HG03354 (cell line): ENCODE data around the gene GPATCH2L.

Experiments
- ATAC-seq: cut with Tn5 transposase; IDR thresholded peaks from one replicate; pipeline ENCODE4 v1.9.1; 2021; ENCODE audit warnings: mild to moderate bottlenecking; ENCODE audit not compliant: unreplicated experiment, poor library complexity, severe bottlenecking

The GPATCH2L gene

DNA sequence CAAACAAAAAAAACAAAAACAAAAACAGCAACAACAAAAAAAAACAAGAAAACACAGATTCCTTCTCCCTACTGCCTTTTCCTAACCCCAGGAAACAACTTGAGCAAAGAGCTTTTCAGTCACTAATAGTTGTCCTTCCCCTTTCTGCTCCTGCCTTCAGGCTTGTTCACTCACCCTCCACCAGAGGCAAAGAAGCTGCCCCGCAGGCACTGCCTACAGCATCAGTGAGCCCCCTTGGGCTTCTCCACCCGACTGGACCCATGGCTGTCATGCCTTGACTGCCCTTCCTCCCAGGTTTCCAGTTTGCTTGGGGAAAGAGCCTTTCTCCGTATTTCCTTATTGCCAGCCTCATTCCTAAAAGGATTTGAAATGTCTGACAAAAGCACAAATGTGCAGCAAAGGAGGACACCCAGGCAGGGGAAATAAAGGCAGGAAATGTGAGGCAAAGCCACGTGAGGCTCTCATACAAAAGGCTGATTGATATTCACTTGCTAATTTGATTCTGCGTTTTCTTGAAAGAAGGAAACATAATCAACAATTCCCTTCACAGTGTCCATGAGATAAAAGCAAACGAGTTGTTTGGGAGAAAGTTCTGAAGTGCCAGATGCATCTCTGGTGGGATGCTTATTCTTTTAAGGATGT, 85.7 kb downstream of the GPATCH2L start:
- ATAC-seq: no peak

DNA sequence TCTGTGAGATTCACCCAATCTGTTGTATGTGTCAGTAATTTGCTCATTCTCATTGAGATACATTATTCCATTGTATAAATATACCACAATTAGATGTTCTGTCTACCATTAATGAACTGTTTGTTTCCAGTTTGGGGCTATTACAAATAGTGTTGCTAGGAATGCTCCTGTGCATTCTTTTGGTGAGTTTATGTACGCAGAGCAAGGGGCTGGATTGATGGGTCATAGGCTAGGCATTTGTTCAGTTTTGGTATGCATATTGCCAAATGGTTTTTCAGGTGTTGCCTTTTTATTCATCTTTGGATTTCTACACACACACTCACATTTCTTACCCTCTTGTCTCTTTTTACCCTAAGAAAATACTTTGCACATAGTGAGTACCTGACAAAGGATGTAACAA, 93.4 kb downstream of the GPATCH2L start:
- no peak for ATAC-seq

DNA sequence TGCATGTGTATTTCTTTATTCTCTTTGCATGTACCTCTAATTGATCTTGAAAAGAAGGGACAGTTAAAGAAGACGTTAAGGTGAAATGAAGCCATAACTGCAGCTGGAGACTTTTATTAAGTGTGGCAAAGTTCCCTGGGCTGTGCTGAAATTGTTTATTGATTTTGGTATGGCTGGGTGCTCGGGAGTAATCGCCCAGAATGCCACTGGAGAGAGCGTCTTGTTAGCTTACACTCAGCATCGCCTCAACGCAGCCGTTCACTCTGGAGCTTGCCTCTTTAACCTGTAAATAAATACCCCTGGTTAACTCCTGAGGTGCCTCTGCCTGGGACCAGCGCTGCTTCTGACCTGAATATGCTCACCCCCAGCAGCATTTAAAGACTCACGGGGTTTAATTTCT, 98.6 kb downstream of the GPATCH2L start:
- no peak for ATAC-seq

DNA sequence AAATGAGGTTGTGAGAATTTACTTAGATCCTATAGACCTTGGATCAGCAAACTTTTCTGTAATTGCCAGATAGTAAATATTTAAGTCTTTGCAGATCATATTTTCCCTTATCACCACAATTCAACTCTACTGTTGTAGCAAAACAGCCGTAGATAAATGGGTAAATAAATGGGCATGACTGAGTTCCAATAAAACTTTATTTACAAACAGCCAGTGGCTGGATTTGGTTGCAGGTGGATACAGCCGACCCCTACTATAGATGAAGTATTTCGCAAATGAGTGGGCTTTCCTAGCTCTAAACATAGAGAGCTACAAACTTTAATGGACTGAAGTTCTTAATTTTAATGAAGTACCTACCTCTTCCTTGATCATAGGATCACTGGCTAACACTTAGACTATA, 100.7 kb downstream of the GPATCH2L start:
- ATAC-seq: no peak

DNA sequence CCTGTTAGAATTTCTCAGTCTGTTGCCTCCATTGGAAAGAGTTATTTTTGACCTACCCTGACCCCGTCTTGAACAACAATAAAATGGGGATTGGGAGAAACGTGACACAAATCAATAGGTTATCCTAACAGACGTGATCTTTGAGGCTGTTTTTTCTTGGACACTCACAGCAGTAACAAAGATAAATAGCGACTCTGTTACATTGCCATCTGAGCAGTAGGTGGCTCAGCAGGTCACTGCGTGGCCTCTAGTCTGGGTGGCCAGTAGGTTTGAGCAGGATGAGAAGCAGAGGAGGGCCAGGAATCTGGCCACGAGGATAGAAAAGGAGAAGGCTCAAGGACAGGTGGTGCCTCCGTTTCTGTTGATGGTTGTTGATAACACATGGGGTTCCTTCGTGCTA, 101.4 kb downstream of the GPATCH2L start:
- ATAC-seq: no peak

DNA sequence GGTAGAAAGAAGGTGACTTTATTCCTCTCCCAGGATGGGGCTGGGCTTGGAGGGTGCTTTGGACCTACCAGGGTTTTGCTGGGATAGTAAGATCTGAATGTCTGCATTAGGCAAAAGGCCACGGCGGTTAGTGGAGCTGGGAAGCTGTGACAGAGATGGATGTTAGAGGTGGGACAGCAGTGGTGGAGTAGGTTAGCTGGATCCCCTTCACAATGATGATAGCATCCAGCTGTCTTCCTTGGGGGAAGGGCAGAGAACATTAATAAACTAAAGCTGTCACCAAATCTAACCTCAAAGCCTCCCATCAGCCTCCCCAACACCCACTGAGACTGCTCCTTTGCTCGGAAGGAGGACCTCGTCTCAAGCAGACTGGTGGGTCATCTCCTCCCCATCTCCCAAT, 104.8 kb downstream of the GPATCH2L start:
- ATAC-seq: no peak

DNA sequence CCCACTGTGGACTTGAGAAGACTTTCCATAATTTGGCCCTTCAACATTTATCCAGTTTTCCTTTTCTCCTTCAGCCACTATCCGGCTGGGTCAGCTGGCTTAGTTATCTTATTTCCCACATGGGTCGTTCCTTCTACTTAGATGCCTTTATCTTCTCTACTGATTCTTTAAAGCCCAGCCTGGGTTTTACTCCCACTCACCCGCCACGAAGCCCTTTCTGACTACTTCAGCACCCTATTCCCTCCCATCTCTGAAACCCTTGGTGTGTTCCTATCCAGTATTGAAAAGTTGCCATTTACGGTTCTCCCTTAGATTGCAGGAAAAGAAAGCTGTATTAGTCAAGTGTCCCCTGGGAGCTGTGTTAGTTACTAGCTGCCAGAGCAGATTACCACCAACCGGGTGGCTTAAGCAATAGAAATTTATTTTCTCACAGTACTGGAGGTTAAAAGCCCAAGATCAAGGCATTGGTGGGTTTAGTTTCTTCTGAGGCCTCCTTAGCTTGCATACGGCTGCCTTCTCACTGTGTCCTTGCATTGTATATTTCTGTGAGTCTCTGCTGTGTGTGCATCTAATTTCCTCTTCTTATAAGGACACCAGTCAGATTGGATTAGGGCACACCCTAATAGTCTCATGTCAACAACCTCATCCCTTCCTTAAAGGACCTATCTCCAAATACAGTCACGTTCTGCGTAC, 105.5 kb downstream of the GPATCH2L start:
- no peak for ATAC-seq

DNA sequence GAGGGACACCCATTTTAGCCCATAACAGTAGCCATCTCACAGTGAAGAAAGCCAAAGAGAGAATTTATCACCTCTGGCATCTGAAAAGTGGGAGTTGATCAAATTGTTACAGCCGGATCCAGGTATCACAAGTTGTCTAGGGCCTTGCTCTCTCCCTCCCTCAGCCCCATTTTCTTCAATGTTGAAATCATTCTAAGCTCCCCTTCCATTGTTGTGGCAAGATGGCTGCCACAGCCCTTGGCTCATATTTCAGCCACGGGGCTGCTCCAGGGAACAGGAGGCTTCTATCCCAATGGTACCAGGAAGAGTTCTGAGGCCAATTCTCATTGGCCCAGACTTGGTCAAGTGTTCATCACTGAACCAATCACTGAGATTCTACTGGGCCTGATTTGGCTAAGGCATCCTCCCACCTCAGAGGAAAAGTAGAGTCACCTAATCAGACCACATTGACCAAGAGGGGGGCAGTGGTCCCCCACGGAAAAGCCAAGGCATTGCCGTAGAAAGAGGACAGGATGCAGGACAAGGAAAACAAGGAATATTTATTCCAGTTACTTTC, 106.2 kb downstream of the GPATCH2L start:
- ATAC-seq: no peak

DNA sequence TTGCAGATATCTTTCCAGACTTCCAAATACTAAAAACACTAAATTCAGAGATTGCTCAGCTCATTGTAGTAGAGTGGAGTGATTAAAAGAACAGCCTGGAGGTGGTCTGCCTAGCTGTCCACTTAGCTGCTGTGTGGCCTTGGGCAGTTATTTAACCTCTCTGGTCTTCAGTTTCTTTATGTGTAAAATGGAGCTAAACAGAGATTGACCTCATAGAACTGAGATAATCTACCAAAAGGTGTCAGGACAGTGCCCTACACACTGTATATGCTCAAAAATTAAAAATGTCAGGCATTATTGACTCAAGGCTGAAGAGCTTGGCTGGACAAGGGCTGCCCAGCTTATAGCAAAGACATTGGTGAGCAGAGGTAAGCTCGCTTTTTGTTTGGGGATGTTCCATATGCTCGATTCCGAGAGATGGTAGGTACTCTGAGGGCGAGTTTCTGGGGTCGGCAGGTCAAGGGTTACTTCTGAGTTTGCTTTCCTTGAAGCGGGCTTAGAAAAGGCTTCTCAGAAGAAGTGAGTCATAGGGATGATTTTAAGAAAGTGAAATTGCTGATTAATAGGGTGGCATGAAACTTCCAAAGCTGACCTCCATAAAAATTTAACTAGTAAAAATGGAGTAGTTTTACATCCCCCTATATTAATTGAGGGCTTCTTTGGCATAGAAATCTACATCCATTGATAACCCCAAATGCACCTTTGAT, 107.5 kb downstream of the GPATCH2L start:
- ATAC-seq: no peak

DNA sequence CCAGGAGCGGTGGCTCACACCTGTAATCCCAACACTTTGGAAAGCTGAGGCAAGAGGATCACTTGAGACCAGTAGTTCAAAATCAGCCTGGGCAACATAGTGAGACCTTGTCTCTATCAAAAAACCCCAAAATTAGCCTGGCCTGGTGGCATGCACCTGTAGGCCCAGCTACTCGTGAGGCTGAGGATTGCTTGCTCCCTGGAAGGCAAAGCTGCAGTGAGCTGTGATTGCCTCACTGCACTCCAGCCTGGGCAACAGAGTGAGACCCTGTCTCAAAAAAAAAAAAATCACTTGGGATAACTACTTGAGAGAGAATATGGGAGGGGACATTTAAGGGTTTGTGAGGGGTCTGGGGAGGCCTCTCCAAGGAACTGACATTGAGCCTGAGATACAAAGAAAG, 109.0 kb downstream of the GPATCH2L start:
- ATAC-seq: no peak

DNA sequence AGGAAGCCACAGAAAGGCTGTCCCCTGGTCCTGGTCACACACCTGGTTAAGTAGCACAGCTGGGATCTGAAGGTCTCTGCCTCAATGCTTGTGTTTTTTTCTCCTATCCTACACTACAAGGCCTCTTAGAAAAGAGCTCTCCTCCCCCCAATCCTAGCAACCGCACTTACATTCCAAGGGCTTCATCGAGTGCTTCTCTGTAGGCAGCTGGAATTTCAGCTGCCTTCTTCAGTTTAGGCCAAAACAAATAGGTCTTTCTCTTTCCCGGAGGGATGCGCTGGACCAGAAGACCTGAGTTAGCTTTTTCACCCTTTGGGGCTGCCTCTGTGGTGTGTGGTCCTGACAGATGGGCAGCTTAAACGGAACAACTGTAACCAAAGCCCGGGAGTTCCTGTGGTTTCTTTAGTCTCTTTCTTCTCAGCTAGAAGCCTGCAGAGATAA, 109.7 kb downstream of the GPATCH2L start:
- no peak for ATAC-seq

DNA sequence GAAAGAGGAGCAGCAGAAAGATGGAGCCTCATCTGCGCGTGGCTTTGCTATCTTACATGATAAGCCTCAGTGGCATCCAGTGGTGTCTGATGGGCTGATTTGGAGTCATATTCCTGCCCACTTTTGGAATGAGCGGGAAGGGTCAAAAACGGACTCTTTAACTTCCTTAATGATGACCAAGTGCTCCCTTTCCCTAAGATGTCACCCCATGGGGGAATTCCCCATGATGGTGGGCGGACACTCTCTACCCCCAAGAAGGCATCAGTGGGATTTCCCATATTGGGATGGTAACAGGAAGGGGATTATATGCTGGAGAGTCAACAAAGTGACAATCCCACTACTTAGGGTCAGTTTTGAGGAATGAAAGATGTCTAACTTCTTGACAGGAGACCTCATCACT, 110.9 kb downstream of the GPATCH2L start:
- ATAC-seq: no peak
